SK-N-MC (cell line): ENCODE measurements around the gene TMEM219.

ENCODE experiments used
- EZH2 ChIP-seq: fragments of 200-600 bp; sonication (generic); IDR thresholded peaks from one replicate; pipeline ENCODE4 v1.6.1; 2017; ENCODE audit warnings: antibody characterized with exemption
- FOXP2 ChIP-seq: optimal IDR thresholded peaks from 2 replicates; pipeline ENCODE3; 2011; ENCODE audit warnings: mild to moderate bottlenecking, moderate library complexity; ENCODE audit not compliant: insufficient read depth; ENCODE audit errors: extremely low read length, control extremely low read depth
- POLR2AphosphoS5 ChIP-seq: IDR thresholded peaks from 2 replicates; pipeline ENCODE4 v1.6.1; 2012; ENCODE audit warnings: mild to moderate bottlenecking, low read depth, low read length, borderline replicate concordance

DNA sequence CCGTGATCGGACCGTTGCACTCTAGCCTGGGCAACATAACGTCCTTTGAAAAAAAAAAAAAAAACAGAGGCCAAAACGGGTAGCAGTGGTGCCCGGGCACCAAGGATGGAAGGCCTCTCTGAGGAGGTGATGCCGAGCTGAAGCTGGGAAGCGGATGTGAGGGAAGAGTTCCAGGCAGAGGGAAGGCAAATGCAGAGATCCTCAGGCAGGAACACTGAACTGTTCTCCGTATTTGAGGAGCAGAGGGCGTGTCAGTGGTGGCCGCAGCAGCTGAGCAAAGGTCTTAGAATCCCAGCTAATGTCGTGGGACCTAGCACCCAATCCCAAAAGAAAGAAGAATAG lies 35.2 kb upstream of the TMEM219 start:
- TF ChIP-seq EZH2, result no peak
- no peak for TF ChIP-seq FOXP2
- no peak for TF ChIP-seq POLR2AphosphoS5
